ENCODE measurements around the gene CRTC3. TPM values are rescaled to one million over a fixed set of nuclear protein-coding genes. Genes with fewer than 3 reads are reported as not detected.
A peak's percentile ranks its signal among the peaks of the same experiment; 100 is the strongest.
"Not testable (repeated sequence)": the region's sequence is repeated elsewhere in the genome, so short reads cannot be mapped to it uniquely, and the experiment has no call there.

Gene CRTC3
- total RNA-seq, 2 experiments from 2014 or later = 90.7 to 92.4 TPM

DNA sequence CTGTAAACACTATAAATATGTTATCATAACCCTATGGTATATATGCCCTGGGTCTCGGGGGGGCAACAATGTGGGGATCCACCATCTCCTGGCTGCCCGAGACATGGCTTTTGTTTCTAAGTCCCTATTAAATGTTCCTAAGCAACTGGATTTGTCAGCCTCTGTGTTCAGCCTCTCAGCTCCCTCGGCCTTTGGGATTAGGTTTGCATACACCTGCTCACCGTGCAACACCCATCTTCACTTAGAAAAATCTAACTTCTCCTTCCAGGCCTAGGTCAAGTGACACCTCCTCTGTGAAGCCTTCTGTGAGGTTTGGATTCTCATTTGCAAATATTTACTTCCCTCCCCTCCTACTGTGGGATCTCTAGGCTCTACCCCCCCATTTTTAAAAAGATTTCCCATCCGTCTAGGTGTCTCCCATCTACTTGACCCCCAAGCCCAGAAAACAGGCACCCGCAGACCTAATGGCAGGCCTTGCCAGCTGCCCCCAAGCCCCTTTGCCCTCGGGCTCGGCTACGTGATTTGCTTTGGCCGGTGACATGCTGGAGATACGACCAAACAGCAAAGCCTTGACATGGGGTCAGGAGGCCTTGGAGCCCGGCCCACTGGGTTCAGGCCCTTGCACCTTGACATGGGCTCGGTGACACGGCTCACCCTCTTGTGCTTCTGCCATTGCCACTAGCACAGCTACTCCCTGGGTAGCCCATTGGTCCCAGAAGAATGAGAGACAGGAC is 121.4 kb downstream of the CRTC3 start:
- no peak overlapping the region for H3K27ac Mint-ChIP-seq
- ATAC-seq (ENCODE audit: poor library complexity) (no peak), DNase-seq (no peak)
- H3K36me3 Mint-ChIP-seq (ENCODE audit: low read depth) = no peaks in the 10 kb centered on the region
- no peak overlapping the region for H3K4me3 Mint-ChIP-seq
- intact Hi-C loops (cut with DNase I, micrococcal nuclease) = no loop called here
- Histone ChIP-seq H3K4me1 (ENCODE audit: insufficient read depth, low read length) (peaks cover 43% of the 10 kb centered on the region), H3K9me3 (ENCODE audit: control insufficient read depth in 1 of 2, insufficient read depth in 1 of 2, low read length in 2 of 2) (no peaks in the 10 kb centered on the region), H3K27me3 (ENCODE audit: control insufficient read depth in 1 of 2, insufficient read depth in 2 of 2, low read length in 2 of 2) (peaks cover 14 to 16% of the 10 kb centered on the region in 2 experiments), H3K27ac (ENCODE audit: low read depth in 1 of 2, low read length in 2 of 2) (no peak overlapping the region), H3K4me3 (ENCODE audit: low read length) (no peak overlapping the region), H3K36me3 (ENCODE audit: insufficient read depth, low read length) (no peaks in the 10 kb centered on the region)
- TF ChIP-seq CTCF (IDR thresholded peaks at IDR 0.05) = no peak
- H3K9me3 Mint-ChIP-seq = no peaks in the 10 kb centered on the region
- peaks cover 5% of the 10 kb centered on the region for H3K27me3 Mint-ChIP-seq
- CTCF ChIA-PET = no interaction called here
- H3K4me1 Mint-ChIP-seq (ENCODE audit: low read depth) = peaks cover 37% of the 10 kb centered on the region
- POLR2A ChIA-PET = no interaction called here

- Mint-ChIP-seq H3K4me3 (no peak overlapping the region), H3K4me1 (ENCODE audit: low read depth) (peaks cover 54% of the 10 kb centered on the region), H3K27ac (no peak overlapping the region), H3K27me3 (peaks cover 17% of the 10 kb centered on the region), H3K9me3 (no peaks in the 10 kb centered on the region), H3K36me3 (ENCODE audit: low read depth) (no peaks in the 10 kb centered on the region)
- ATAC-seq (ENCODE audit: poor library complexity) = no peak
- ChIA-PET CTCF (no interaction called here), POLR2A (interaction anchor here (0.6 to 1.6 kb wide), 4 partner anchors 31 to 184 kb away, joined by 3 to 4 read pairs (median 3); partner anchors contain the start of gene BLM)
- Histone ChIP-seq H3K4me1 (ENCODE audit: insufficient read depth, low read length) (peaks cover 53% of the 10 kb centered on the region), H3K27ac (ENCODE audit: low read depth in 1 of 2, low read length in 2 of 2) (no peak overlapping the region), H3K36me3 (ENCODE audit: insufficient read depth, low read length) (no peaks in the 10 kb centered on the region), H3K9me3 (ENCODE audit: control insufficient read depth in 1 of 2, insufficient read depth in 1 of 2, low read length in 2 of 2) (no peaks in the 10 kb centered on the region), H3K4me3 (ENCODE audit: low read length) (no peak overlapping the region), H3K27me3 (ENCODE audit: control insufficient read depth in 1 of 2, insufficient read depth in 2 of 2, low read length in 2 of 2) (peaks cover 18 to 27% of the 10 kb centered on the region in 2 experiments)
- no peak for TF ChIP-seq CTCF (IDR thresholded peaks at IDR 0.05)
- intact Hi-C loops (cut with DNase I, micrococcal nuclease) = no loop called here
- peak in 1 of 14 experiments; percentile 22 for DNase-seq
Measured at GRCh38 chr15:90654233-90655136, 124.8 kb downstream of the CRTC3 start.

- H3K4me3 ChIP-seq (ENCODE audit: low read length); H3K9me3 ChIP-seq (ENCODE audit: control insufficient read depth in 1 of 2, insufficient read depth in 1 of 2, low read length in 2 of 2); H3K36me3 Mint-ChIP-seq (ENCODE audit: low read depth); H3K9me3 Mint-ChIP-seq; H3K27ac ChIP-seq (ENCODE audit: low read depth in 1 of 2, low read length in 2 of 2); H3K36me3 ChIP-seq (ENCODE audit: insufficient read depth, low read length): not testable (repeated sequence)
- POLR2A ChIA-PET = interaction anchor here (1.0 kb wide), 1 partner anchor 9 kb away, joined by 3 read pairs; no protein-coding TSS in a partner anchor
- Histone ChIP-seq H3K27me3 (ENCODE audit: control insufficient read depth in 1 of 2, insufficient read depth in 2 of 2, low read length in 2 of 2) (peaks cover 18 to 27% of the 10 kb centered on the region in 2 experiments), H3K4me1 (ENCODE audit: insufficient read depth, low read length) (peaks cover 77% of the 10 kb centered on the region)
- H3K4me3 Mint-ChIP-seq = peak overlapping the region; percentile 85
- peak overlapping the region; percentile 3 for H3K27ac Mint-ChIP-seq
- CTCF ChIA-PET = interaction anchor here (3.0 kb wide), 1 partner anchor 10 kb away, joined by 10 read pairs; no protein-coding TSS in a partner anchor
- H3K4me1 Mint-ChIP-seq (ENCODE audit: low read depth) = peaks cover 68% of the 10 kb centered on the region
- DNase-seq (peak; percentile 17 to 80 (median 50)), ATAC-seq (ENCODE audit: poor library complexity) (peak; percentile 54)
- H3K27me3 Mint-ChIP-seq = peaks cover 26% of the 10 kb centered on the region
- intact Hi-C loops (cut with DNase I, micrococcal nuclease) = loop anchor here in 1 of 2 experiments (2.0 kb wide), 1 partner anchor 29 kb away; no protein-coding TSS in a partner anchor
Measured at GRCh38 chr15:90657520-90658172, 127.9 kb downstream of the CRTC3 start.

All from CD4-positive, alpha-beta T cell (primary cell).